Activated T-helper 1 cell treated with Interleukin-2 at 50 U/mL for 16 hours (primary cell): ENCODE measurements around the gene WDSUB1.

ENCODE experiments used
- DNase-seq: peaks from one replicate; pipeline ENCODE4 v3.0.0-alpha.2; 2020; ENCODE audit warnings: low read depth

The WDSUB1 gene

DNA sequence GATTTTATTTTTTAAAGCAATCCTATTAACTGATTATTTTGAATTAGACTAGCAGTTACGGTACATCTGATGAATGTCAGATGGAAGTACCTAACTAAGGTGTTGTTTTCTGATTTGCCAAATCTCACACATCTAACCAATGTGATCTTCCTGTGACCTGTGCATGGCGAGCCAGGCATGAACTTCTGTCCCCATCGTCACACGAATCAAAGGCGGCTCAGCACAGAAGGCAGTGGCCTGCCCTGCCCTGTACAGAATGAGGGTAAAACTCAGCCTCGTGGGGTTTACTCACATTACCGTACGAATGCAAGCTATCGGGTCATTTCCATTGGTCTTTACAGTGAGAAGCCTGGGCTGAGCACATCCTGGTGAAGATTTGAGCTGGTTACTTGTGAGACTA is 87.3 kb downstream of the WDSUB1 start:
- no peak for DNase-seq

DNA sequence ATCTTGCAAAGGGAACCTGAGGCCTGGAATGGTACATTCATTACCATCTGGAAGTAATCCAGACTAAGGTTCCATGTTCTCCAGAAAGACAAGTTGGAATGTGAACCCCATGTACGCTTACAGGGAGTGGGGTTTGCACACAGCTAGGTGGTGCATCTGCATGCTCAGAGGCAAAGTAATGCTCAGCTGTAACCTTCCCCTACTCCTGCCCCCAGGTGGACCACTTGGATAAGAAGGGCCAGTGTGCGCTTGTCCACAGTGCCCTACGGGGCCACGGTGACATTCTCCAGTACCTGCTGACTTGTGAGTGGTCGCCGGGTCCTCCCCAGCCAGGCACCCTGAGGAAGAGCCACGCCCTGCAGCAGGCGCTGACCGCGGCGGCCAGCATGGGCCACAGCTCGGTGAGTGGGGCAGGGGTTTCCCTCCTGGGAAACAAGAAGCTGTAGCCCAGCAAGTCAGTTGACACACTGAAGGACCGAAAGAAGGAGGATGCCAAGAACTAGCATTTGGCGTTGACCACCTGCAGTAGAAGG is 90.0 kb downstream of the WDSUB1 start:
- DNase-seq = no peak

DNA sequence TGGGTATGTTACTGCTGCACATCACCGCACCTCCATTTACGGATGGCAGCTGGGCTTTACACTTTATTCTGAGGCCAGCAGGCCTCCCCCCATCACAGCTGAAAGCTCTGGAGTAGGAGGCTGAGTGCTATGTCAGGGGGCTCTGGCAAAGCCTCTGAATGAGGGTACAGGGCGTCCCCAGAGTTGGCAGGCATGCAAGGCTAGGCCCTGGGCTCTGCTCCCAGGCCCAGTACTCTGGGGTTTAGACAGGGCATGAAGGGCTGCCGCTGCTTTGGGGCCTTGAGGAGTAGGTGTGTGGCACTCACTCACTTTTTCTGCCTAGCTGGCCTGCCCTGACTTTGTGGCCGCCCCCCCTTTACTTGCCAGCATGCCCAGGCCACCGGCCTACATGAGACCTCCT is 90.8 kb downstream of the WDSUB1 start:
- DNase-seq = no peak

DNA sequence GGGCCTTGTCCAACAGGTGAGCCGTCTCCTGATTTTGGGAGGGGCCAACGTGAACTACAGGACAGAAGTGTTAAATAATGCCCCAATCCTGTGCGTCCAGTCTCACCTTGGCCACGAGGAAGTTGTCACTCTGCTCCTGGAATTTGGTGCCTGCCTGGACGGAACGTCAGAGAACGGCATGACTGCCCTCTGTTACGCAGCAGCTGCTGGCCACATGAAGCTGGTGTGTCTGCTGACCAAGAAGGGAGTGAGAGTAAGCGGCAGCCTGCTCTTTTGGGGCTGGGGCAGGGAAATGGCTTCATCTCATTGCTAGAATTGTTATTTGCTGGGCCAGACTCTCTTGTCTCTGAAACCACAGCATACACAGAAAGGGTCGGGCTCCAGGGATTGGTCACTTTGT is 92.3 kb downstream of the WDSUB1 start:
- DNase-seq = no peak

DNA sequence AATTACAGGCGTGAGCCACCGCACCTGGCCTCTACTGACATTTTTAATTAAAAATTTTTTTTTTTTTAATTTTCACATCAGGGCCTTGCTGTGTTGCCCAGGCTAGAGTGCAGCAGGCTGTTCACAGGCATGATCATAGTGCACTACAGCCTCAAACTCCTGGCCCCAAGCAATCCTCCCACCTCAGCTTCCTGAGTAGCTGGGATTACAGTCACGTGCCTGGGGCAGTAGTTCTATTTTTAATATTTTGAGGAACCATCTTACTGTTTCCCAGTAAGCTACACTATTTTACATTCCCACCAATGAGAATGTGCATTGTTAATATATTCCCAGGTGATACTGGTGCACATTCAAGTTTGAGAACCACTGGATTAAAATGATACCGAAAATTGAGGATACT is 92.7 kb downstream of the WDSUB1 start:
- no peak for DNase-seq

DNA sequence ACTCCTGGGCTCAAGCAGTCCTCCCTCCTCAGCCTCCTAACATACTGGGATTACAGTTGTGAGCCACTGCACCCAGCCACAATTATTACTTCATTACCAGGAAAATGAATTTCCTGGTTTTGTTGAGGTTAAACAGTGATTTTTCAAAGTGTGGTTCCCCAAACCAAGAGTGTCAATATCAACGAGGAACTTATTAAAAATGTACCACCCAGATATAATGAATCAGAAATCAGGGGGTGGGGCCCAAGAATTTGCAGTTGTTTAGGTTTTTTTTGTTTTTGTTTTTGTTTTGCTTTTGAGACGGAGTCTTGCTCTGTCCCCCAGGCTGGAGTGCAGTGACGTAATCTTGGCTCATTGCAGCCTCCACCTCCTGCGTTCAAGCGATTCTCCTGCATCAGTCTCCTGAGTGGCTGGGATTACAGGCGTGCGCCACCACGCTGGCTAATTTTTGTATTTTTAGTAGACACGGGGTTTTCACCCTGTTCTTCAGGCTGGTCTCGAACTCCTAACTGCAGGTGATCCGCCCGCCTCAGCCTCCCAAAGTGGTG is 94.1 kb downstream of the WDSUB1 start:
- DNase-seq = no peak

DNA sequence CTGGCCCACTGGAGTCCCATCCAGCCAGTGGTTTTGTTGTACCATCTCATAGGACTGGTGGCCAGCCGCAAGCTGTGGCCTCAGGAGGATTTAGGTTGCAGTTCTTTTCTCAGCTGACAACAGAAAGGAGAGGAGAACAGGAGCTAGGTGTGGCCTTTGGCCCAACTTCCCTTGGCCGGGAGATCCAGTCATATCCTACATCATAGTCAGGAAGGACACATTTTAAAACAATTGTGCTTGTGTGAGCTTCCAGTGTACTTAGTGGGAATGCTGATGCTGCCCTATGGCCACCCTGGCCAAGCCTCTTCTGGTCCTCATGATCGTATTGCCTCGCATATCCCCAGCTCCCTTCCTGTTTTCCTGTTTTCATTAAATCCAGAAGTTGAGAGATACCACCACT is 98.1 kb downstream of the WDSUB1 start:
- DNase-seq = no peak

DNA sequence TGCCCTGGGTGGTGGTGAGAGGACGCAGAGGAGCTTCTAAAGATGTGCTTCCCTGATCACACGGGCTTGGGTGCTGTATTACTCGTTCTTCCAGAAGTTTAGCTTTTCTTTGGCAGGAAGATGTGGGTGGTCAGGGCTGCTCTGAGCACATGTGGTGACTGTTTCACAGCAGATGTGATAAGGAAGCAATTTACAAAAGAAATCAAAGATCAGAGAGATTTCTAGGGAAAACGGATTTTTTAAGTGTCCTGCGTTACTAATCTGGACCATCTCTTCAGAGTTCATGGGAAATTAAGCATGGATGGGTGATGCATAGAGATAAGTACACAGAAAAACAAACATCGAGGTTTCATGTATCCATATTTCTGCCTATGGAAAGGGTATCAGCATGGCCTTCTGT is 99.4 kb downstream of the WDSUB1 start:
- no peak for DNase-seq

DNA sequence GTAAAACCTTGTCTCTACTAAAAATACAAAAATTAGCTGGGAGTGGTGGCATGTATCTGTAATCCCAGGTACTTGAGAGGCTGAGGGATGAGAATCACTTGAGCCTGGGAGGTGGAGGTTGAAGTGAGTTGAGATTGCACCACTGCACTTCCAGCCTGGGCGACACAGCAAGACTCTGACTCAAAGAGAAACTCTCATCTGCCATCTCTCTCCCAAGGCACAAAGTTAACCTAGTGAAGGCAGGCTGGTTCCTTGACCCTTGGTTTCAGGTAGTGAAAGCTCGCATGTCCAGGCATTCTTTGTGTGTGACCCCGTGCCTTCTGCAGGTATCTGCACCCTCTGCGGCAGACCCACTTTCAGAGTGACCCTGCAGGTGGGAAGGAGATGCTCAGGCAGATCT is 100.0 kb downstream of the WDSUB1 start:
- no peak for DNase-seq
